NCI-H524 treated with DMSO at 0.1 percent for 48 hours (cell line): ENCODE measurements around the gene SPO11.

Experiments used
- DNase-seq: peaks from one replicate; lab custom pipeline; 2025; lab: John Stamatoyannopoulos, UW

The SPO11 gene

DNA sequence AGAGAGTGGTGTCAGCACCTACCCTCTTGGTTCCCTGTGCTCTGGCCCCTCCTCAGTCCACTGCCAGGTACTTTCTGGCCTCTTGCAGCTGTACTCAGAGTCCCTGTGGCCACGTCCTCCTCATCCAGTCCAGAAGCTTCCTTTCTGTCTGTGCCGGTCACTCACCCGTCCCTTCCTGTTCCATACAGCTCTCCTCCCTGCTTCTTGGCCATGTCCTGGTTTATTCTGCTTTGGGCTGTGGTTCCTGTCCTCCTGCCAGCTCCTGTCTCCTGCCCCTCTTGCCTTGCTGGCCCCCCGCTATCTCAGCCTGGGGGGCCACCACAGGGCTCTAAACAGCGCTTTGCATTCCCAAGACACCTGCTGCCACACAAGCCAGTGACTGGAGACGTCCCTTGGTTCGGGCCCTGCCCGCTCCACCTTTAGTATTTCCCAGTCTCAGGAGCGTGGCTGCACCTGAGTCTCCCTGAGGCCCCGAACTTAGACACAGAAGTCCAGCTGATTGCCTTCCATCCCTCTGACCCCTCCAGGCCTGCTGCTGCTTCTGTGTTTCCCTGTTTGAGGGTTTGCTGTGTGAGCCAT is 46.1 kb downstream of the SPO11 start:
- DNase-seq, result no peak

DNA sequence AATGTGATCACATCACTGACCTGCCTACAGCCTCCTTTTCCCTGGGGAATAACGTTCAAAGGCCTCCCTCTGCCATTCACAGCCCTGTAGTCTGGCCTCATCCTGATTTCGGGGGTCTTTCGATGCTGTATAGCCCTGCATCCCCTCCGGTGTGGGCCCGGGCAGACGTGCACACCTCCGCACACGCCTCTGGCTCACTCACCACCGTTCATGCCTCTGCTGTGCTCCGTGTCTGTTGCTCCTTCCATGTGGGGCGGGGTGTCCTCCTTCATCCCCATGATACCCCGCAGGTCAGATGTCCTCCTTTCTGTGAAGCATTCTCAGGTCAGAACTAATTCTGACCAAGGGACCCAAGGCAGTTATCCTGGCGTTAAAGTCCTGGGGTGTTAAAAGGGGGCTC is 47.7 kb downstream of the SPO11 start:
- no peak for DNase-seq

DNA sequence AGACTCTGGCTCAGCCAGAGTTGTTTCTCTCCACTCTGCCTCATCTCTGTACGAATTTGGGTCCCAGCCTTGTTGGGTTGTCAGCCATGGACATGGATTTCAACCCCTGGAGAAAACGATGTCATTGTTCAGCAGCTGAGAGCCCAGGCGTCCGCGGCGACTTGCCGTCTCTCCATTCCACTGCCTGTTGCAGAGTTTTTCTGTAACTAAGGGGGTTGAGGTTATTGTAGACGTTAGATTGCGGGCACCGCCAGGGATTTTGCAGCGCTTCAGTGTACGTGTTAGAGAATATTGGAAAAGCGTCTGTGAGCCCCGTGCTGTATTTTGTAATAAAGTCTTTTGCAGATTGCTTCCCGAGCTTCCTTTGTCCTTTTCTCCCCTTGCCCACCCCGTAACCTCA is 48.5 kb downstream of the SPO11 start:
- DNase-seq, result no peak

- no peak for DNase-seq
Observed at GRCh38 chr20:57378646-57379262, 49.2 kb downstream of the SPO11 start.

DNA sequence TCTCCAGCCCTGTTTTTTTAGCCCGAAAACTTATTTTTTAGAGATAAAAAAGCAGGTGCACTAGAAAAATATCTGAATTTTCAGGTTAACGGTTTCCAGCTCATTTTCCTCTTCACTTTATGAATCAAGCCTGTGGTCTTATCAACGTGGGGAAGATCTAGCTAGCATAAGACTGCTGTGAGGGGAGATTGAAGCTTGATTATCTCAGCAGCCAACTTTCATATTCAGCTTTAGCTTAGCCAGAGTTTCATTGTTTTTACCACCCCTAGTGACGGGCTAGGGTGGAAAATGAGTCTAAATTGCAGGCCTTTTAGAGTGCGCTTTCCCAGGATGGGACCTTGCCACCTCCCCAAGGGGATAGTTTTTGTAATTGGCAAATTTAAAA is 49.7 kb downstream of the SPO11 start:
- DNase-seq, result no peak

DNA sequence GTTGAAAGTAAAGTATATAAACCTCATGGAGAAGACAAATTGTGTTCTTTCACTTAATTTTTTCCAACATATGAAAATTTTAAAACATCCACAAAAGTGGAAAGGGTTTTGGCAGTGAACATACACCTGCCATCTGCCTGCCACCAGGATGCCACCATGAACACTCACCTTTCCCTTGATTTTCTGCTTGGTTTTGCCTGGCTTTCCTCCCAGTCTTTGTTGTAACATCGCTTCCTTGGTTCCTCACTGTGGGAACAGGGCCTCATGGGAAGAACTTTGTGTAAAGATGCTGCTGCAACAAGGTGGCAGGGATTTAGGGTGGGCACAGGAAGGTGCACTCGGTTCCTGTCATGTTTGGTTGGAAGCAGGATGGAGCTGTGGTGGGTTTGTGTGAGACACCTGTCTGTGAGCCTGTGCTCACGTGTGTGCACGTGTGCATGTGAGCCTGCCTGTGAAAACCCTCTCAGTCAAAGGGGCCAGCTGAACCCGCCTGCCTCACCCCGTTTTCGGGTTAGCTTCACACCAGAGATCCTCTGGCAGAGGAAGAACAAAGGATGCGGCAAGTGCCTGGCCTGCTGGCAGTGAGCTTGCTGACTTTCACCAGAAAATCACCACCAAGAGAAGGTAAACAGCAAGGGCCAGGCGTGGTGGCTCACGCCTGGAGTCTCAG is 50.6 kb downstream of the SPO11 start:
- no peak for DNase-seq

DNA sequence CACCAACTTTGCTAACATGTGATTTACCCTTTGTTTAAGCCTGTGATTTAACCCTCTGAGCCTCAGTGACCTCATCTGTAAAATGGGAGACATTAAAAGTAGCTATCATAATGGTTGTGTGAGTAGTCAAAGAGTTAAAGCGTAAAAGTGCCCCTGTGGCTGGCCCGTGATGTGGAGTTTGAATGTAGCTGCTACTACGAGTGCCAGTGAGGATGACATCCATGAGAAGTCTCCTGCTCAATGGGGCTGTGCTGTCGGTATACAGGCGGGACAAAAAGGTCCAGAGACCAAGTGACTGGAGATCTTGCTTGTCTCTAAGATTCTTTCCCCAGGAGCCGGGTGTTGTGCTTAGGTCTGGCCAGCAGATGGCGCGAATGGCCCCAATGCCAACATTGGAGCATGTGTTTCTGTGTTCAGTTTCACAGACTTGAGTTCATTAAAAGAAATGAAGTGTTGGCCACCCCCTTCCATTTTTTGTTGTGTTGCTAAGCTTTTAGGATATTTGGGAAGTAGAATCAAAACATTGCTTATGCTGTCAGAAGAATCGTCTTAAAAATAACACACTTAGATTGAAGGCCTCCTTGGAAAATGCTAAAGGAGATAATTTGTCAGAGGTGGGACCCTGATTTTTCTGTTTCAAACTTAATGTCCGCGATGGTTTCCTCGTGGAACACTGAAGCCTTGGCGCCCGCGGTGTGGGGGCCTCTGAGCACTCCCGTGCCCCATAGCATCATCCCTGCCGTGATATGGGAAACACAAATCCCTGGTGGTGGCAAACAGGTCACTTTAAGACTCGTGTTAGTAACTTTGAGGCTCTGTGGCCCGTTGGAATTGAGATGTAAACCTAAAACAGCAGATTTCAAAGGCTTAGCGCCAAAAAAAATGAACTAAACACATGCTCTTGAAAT is 52.2 kb downstream of the SPO11 start:
- no peak for DNase-seq

- DNase-seq, result no peak
Observed at GRCh38 chr20:57382516-57382915, 52.9 kb downstream of the SPO11 start.

GRCh38 chr20:57383447-57384347 is 54.1 kb downstream of the SPO11 start:
- no peak for DNase-seq

GRCh38 chr20:57384486-57384885 is 54.9 kb downstream of the SPO11 start:
- DNase-seq, result no peak

DNA sequence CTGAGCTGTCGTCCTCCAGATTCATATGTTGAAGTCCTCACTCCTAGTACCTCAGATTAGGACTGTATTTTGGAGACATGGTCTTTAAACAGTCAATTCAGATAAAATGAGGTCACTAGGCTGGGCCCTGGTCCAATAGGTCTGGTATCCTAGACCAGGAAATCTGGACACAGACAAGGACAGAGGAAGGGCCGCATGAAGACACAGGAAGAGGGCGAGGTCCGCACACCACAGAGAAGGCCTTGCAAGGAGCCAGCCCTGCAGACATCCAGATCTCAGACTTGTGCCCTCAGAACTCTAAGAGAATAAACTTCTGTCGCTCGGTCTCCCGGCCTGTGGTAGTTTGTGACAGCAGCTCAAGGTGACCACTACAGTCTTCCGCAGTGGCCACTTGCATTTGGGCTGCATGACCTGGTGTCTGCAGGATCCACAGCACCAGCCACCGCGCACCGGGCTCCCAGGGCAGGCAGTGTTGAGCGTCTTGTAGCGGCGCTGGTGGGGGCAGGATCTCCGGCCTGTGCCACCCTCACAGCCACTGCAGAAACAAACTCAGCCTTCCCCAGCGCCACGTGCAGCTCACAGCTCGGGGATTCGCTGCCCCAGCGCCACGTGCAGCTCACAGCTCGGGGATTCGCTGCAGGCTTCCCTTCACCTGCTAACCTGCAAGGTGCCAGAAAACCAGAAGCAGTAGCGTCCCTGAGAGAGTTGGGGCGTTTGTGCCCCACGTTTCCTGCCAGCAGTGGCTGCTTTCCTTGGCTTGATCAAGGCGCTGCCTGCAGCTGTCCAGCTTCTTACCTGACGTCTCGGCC is 55.6 kb downstream of the SPO11 start:
- DNase-seq, result no peak

GRCh38 chr20:57385940-57386339 is 56.3 kb downstream of the SPO11 start:
- DNase-seq, result no peak

DNA sequence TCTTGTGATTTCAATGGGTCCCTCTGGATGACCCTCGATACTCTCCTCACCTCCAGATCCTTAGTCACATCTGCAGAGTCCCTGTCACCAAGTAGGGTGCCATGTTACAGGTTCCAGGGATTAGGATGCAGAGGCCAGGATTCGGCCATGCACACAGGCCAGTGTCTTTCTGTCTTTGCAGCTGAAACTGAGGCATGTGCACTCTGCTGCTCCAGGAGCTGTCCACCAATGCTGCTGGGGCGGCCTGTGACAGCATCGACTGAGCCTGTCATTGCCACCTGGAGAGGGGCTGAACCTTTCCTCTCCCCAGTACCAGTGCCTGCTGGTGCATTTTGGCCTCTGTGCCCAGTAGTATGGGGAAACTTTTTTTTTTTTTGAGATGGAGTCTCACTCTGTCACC is 57.2 kb downstream of the SPO11 start:
- no peak for DNase-seq

GRCh38 chr20:57387463-57387862 is 57.9 kb downstream of the SPO11 start:
- no peak for DNase-seq

- DNase-seq, result no peak
Observed at GRCh38 chr20:57387945-57388371, 58.4 kb downstream of the SPO11 start.

- DNase-seq, result no peak
Observed at GRCh38 chr20:57388953-57389694, 59.5 kb downstream of the SPO11 start.

DNA sequence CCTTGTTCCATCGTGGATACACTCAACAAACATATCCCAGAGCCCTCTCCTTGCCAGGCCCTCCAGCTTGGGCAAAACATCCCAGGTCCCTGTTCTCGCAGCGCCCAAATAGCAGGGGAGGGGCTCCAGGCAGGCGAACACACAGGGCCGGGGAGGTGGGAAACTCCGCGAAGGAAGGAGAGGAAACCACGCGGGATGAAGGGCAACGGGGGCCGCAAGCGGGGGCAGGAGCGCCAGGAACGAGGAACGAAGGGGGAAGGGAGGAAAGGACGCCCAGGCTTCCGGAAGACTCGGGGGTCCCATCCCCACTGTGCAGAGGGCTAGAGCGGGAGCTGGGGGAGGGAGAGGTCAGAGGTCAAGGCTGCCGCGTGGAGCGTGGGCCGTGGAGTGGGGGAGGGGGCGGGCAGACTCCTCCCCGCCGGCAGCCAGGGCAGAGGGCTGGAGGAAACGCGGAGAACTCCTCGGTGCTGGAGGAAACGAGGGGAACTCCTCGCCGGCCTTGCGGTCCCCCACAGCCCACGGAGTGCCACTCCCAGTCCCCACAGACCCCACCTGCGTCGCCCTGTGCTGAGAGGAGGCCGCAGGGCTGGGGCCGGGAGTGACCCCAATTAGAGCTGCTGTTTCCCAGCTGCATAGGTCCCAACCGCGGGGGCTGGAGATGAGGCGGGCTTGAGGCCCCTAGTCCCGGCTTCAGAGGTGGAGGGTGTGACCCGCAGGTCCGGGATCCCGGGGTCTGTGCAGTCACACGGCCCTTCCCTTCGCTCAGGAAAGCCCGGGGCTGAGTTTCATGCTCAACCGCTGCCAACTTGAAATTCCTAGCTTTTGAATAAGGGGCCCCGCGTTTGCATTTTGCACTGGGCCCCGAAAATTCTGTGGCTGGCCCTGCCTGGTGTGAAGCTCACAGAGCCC is 60.3 kb downstream of the SPO11 start:
- no peak for DNase-seq

- no peak for DNase-seq
Observed at GRCh38 chr20:57390604-57391438, 61.2 kb downstream of the SPO11 start, which contains the start of gene RBM38. TSS of gene RBM38 (plus strand) at chr20:57391396. CDS start at chr20:57391582, 186 bp downstream.
